Karpas-422 (cell line): ENCODE data around the gene OR4B1. TPM values are rescaled to one million over a fixed set of nuclear protein-coding genes. Genes with fewer than 3 reads are reported as not detected.

Source experiments
- total RNA-seq: library from RNA; depleted of rRNA; stranded (reverse); fragments of >200 nt; shearing (Covaris generic); gene quantifications from 2 replicates; pipeline ENCODE4 v1.2.3, GENCODE V29; 2014; ENCODE audit warnings: low replicate concordance; rRNA removed

OR4B1 gene
- total RNA-seq, 1 experiment from 2014 or later, result not detected

Other genes starting within 250 kb of the OR4B1 start
- 90.3 and 132 TPM in 2 replicates for gene PTPRJ, start 236.3 kb upstream of the OR4B1 start, total RNA-seq
- gene OR4X2, start 28.3 kb downstream of the OR4B1 start, total RNA-seq, result not detected in 2 replicates
- not detected in 2 replicates for gene OR4X1, start 47.1 kb downstream of the OR4B1 start, total RNA-seq
- gene OR4S1, start 89.4 kb downstream of the OR4B1 start, total RNA-seq, result not detected in 2 replicates
- gene OR4C3, start 108.1 kb downstream of the OR4B1 start, total RNA-seq, result not detected in 2 replicates
- gene OR4C5, start 149.7 kb downstream of the OR4B1 start, total RNA-seq, result not detected in 2 replicates